ENCODE results near the gene MZT2A.
"Not testable (repeated sequence)": the region's sequence is repeated elsewhere in the genome, so short reads cannot be mapped to it uniquely, and the experiment has no call there.

- not testable (repeated sequence) for TF ChIP-seq CTCF (IDR thresholded peaks at IDR 0.05; ENCODE audit: insufficient read depth, low read length); REST (IDR thresholded peaks at IDR 0.05; ENCODE audit: insufficient replicate concordance, low read depth); POLR2AphosphoS5 (IDR thresholded peaks at IDR 0.05; ENCODE audit: low read depth); GABPA (IDR thresholded peaks at IDR 0.05; ENCODE audit: low read depth); SPI1 (IDR thresholded peaks at IDR 0.05; ENCODE audit: borderline replicate concordance, low read depth)
These were observed 20.0 kb upstream of the MZT2A start for GRCh38 chr2:131511969-131512870.

Data from HL-60 (cell line).